ENCODE results near the gene DUSP1. TPM values are rescaled to one million over a fixed set of nuclear protein-coding genes. Genes with fewer than 3 reads are reported as not detected.
"Not testable (repeated sequence)": the region's sequence is repeated elsewhere in the genome, so short reads cannot be mapped to it uniquely, and the experiment has no call there.

The DUSP1 gene
- total RNA-seq, 1 donor from 2014 or later: 25.3 TPM

DNA sequence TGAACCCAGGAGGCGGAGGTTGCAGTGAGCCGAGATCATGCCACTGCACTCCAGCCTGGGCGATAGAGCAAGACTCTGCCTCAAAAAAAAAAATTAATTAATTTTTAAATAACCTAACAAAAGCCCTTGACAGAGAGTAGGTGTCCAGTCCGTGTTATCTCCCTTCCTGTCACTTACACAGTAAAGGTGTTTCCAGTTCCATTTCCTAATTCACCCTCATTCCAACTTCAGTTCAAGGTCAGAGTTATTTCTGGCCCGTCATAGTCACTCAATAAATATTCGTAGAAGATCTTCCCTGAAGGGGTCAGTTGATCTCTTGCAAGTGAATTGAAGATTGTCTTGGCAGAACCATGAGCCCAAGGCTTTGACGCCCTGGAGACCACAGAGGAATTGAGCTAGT is 46.7 kb upstream of the DUSP1 start:
- TF ChIP-seq, protein P1, sequence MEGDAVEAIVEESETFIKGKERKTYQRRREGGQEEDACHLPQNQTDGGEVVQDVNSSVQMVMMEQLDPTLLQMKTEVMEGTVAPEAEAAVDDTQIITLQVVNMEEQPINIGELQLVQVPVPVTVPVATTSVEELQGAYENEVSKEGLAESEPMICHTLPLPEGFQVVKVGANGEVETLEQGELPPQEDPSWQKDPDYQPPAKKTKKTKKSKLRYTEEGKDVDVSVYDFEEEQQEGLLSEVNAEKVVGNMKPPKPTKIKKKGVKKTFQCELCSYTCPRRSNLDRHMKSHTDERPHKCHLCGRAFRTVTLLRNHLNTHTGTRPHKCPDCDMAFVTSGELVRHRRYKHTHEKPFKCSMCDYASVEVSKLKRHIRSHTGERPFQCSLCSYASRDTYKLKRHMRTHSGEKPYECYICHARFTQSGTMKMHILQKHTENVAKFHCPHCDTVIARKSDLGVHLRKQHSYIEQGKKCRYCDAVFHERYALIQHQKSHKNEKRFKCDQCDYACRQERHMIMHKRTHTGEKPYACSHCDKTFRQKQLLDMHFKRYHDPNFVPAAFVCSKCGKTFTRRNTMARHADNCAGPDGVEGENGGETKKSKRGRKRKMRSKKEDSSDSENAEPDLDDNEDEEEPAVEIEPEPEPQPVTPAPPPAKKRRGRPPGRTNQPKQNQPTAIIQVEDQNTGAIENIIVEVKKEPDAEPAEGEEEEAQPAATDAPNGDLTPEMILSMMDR (IDR thresholded peaks at IDR 0.05; ENCODE audit: unreplicated experiment): no peak
- Mint-ChIP-seq H3K4me3 (ENCODE audit: unreplicated experiment) (no peak overlapping the region), H3K36me3 (ENCODE audit: low read depth, unreplicated experiment) (no peaks in the 10 kb centered on the region), H3K27me3 (ENCODE audit: unreplicated experiment) (peaks cover 2% of the 10 kb centered on the region), H3K27ac (ENCODE audit: unreplicated experiment) (no peak overlapping the region), H3K4me1 (ENCODE audit: unreplicated experiment) (peaks cover 10% of the 10 kb centered on the region), H3K9me3 (ENCODE audit: unreplicated experiment) (no peaks in the 10 kb centered on the region)
- DNase-seq (ENCODE audit: low spot score): no peak

DNA sequence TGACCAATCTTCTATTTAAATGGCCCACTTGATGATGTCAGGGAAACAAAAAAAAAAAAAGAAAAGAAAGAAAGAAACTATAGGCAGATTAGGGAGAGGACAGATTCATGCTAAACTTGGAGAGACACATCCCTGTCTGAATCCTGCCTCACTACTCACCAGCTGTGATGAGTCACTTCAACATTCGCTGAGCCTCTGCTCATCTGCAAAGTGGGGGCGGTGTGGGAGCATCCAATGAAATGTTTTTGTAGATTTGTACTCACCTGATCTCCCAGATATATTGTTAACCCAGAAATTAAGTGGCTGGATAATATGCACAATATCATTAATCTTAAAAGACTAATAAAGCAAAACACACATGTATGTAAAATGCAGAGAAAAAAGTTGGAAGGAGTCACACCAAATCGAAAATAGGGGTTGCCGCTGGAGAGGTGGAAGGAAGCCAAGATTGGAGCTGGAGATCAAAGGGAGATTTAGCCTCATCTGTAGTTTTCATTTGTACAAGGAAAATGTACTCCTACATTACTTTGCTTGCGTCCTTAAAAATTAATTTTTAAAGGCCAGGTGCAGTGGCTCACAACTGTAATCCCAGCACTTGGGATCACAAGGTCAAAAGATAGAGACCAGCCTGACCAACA is 46.0 kb upstream of the DUSP1 start:
- Mint-ChIP-seq H3K4me1 (ENCODE audit: unreplicated experiment) (peaks cover 10% of the 10 kb centered on the region), H3K27ac (ENCODE audit: unreplicated experiment) (no peak overlapping the region), H3K4me3 (ENCODE audit: unreplicated experiment) (no peak overlapping the region), H3K9me3 (ENCODE audit: unreplicated experiment) (no peaks in the 10 kb centered on the region), H3K36me3 (ENCODE audit: low read depth, unreplicated experiment) (no peaks in the 10 kb centered on the region), H3K27me3 (ENCODE audit: unreplicated experiment) (peaks cover 2% of the 10 kb centered on the region)
- DNase-seq (ENCODE audit: low spot score): no peak
- TF ChIP-seq, protein P1 (IDR thresholded peaks at IDR 0.05; ENCODE audit: unreplicated experiment): no peak

DNA sequence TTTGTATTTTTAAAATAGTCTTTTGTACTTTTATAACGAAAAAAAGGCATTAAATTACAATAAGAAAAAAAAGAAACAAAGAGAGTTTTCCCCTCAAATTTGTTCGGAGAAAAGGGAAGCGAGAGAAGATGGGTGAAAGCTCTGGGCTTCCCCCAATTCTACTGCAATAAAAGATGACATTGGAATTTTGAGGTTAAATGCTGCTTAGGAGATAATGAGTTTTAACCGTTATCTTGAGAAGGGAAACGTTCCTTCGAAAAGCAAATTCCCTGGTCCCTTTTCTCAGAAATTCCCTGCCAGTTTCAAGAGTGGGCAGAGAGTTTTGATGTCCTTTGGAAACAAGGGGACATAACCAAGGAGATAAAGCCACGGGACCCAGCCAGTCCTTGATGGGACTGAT is 44.6 kb upstream of the DUSP1 start:
- Mint-ChIP-seq H3K27ac (ENCODE audit: unreplicated experiment) (no peak overlapping the region), H3K4me3 (ENCODE audit: unreplicated experiment) (no peak overlapping the region), H3K9me3 (ENCODE audit: unreplicated experiment) (no peaks in the 10 kb centered on the region), H3K27me3 (ENCODE audit: unreplicated experiment) (no peaks in the 10 kb centered on the region), H3K4me1 (ENCODE audit: unreplicated experiment) (peaks cover 10% of the 10 kb centered on the region), H3K36me3 (ENCODE audit: low read depth, unreplicated experiment) (no peaks in the 10 kb centered on the region)
- no peak for DNase-seq (ENCODE audit: low spot score)
- TF ChIP-seq, protein P1 (IDR thresholded peaks at IDR 0.05; ENCODE audit: unreplicated experiment): no peak

DNA sequence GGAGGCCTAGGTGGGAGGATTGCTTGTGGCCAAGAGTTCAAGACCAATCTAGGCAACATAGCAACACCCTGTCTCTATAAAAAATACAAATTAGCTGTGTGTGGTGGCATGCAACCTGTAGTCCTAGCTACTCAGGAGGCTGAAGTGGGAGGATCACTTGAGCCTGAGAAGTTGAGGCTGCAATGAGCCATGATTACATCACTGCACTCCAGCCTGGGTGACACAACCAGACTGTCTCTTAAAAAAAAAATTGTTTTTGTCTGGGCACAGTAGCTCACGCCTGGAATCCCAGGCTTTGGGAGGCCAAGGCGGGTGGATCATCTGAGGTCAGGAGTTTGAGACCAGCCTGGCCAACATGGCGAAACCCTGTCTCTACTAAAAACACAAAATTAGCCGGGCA is 40.0 kb upstream of the DUSP1 start:
- H3K4me3 Mint-ChIP-seq (ENCODE audit: unreplicated experiment); H3K9me3 Mint-ChIP-seq (ENCODE audit: unreplicated experiment); H3K27me3 Mint-ChIP-seq (ENCODE audit: unreplicated experiment); H3K4me1 Mint-ChIP-seq (ENCODE audit: unreplicated experiment); H3K27ac Mint-ChIP-seq (ENCODE audit: unreplicated experiment); DNase-seq (ENCODE audit: low spot score); H3K36me3 Mint-ChIP-seq (ENCODE audit: low read depth, unreplicated experiment): not testable (repeated sequence)

DNA sequence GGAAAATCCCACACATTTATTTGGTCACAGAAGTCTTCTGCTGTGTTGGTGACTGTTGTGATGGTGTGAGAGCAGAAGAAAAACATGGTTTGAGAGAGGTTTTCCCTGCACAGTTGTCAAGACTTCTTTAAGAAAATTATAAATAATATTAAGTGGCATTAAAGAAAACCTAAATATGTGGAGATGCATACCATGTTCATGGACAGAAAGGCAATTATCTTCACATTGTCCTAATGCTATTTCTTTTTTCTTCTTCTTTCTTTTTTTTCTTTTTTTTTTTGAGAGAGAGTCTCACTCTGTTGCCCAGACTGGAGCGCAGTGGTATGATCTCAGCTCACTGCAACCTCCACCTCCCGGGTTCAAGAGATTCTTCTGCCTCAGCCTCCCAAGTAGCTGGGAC is 38.8 kb upstream of the DUSP1 start:
- no peak overlapping the region for H3K4me3 Mint-ChIP-seq (ENCODE audit: unreplicated experiment)
- no peak overlapping the region for H3K27ac Mint-ChIP-seq (ENCODE audit: unreplicated experiment)
- TF ChIP-seq, protein P1 (IDR thresholded peaks at IDR 0.05; ENCODE audit: unreplicated experiment): no peak
- no peaks in the 10 kb centered on the region for H3K9me3 Mint-ChIP-seq (ENCODE audit: unreplicated experiment)
- H3K27me3 Mint-ChIP-seq (ENCODE audit: unreplicated experiment): no peaks in the 10 kb centered on the region
- H3K36me3 Mint-ChIP-seq (ENCODE audit: low read depth, unreplicated experiment): no peaks in the 10 kb centered on the region
- peaks cover 4% of the 10 kb centered on the region for H3K4me1 Mint-ChIP-seq (ENCODE audit: unreplicated experiment)
- no peak for DNase-seq (ENCODE audit: low spot score)

All from endothelial cell (in vitro differentiated cells).